ENCODE results near the gene SHISA9.

- TF ChIP-seq CTCF (IDR thresholded peaks at IDR 0.05; ENCODE audit: poor library complexity) (no peak), EZH2 (IDR thresholded peaks at IDR 0.05; ENCODE audit: borderline replicate concordance) (no peak)
These were observed 116.6 kb downstream of the SHISA9 start for GRCh38 chr16:13018026-13018425.

All from hepatocyte (in vitro differentiated cells).